ENCODE results near the gene CHRNA5. TPM values are rescaled to one million over a fixed set of nuclear protein-coding genes. Genes with fewer than 3 reads are reported as not detected.

Gene CHRNA5
- total RNA-seq, 2 donors from 2014 or later, result 0.27 to 1.6 TPM

DNA sequence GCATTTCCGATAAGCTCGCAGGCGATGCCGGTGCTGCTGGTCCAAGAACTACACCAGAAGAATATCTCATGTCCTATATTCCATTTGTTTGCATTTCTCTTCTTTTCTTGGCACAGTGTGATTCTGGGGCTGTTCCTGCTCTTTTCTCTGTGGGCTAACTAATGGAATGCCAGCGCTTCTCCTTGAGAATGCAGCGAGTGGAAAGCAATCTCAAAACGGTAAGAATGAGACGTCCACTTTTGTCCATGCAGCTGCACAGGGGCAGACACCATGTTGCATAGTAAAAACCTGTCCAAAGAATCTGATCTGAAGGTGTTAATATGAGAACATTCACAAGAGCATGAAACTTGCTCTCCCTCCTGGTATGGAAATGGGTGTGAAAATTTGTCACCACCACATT is 62.0 kb downstream of the CHRNA5 start:
- no peaks in the 10 kb centered on the region for H3K9me3 ChIP-seq
- H3K4me3 ChIP-seq, result no peak overlapping the region
- H3K4me1 ChIP-seq (ENCODE audit: control insufficient read depth in 1 of 2, low read depth in 2 of 2), result no peaks in the 10 kb centered on the region
- ATAC-seq (ENCODE audit: insufficient number of reproducible peaks, low FRiP score, low read depth) (no peak), DNase-seq (ENCODE audit: low spot score) (no peak)
- H3K27ac ChIP-seq, result no peak overlapping the region
- H3K27me3 ChIP-seq (replicated peaks; ENCODE audit: insufficient read depth), result no peaks in the 10 kb centered on the region
- H3K36me3 ChIP-seq, result no peaks in the 10 kb centered on the region
- TF ChIP-seq, protein P1, sequence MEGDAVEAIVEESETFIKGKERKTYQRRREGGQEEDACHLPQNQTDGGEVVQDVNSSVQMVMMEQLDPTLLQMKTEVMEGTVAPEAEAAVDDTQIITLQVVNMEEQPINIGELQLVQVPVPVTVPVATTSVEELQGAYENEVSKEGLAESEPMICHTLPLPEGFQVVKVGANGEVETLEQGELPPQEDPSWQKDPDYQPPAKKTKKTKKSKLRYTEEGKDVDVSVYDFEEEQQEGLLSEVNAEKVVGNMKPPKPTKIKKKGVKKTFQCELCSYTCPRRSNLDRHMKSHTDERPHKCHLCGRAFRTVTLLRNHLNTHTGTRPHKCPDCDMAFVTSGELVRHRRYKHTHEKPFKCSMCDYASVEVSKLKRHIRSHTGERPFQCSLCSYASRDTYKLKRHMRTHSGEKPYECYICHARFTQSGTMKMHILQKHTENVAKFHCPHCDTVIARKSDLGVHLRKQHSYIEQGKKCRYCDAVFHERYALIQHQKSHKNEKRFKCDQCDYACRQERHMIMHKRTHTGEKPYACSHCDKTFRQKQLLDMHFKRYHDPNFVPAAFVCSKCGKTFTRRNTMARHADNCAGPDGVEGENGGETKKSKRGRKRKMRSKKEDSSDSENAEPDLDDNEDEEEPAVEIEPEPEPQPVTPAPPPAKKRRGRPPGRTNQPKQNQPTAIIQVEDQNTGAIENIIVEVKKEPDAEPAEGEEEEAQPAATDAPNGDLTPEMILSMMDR (IDR thresholded peaks at IDR 0.05), result no peak

DNA sequence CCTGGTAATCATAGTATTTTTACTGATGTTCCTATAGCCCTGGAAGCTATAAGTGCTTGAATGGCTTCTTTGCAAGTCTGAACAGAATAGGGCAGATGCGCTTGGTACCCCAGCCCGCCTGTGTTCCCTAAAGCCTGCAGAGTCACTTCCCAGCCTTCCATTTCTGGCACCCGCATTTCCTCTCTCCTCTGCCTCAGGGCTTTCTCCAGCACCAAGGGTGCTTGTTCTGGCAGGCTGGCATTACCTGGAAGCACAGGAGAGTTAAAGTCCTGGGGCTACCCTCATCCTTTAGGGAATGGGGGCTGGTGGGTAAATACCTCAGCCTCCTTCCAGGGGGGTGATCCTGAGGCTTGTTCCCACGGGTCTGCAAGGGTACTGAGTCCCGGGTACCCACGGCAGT is 62.9 kb downstream of the CHRNA5 start:
- DNase-seq (ENCODE audit: low spot score) (no peak), ATAC-seq (ENCODE audit: insufficient number of reproducible peaks, low FRiP score, low read depth) (no peak)
- H3K27ac ChIP-seq, result no peak overlapping the region
- H3K27me3 ChIP-seq (replicated peaks; ENCODE audit: insufficient read depth), result no peaks in the 10 kb centered on the region
- no peaks in the 10 kb centered on the region for H3K9me3 ChIP-seq
- no peaks in the 10 kb centered on the region for H3K36me3 ChIP-seq
- H3K4me3 ChIP-seq, result no peak overlapping the region
- no peaks in the 10 kb centered on the region for H3K4me1 ChIP-seq (ENCODE audit: control insufficient read depth in 1 of 2, low read depth in 2 of 2)
- TF ChIP-seq, protein P1 (IDR thresholded peaks at IDR 0.05), result no peak

- Histone ChIP-seq H3K36me3 (no peaks in the 10 kb centered on the region), H3K27ac (no peak overlapping the region), H3K4me1 (ENCODE audit: control insufficient read depth in 1 of 2, low read depth in 2 of 2) (no peaks in the 10 kb centered on the region), H3K9me3 (no peaks in the 10 kb centered on the region), H3K4me3 (no peak overlapping the region), H3K27me3 (replicated peaks; ENCODE audit: insufficient read depth) (no peaks in the 10 kb centered on the region)
- DNase-seq (ENCODE audit: low spot score) (no peak), ATAC-seq (ENCODE audit: insufficient number of reproducible peaks, low FRiP score, low read depth) (no peak)
- TF ChIP-seq, protein P1 (IDR thresholded peaks at IDR 0.05), result no peak
These were observed 63.9 kb downstream of the CHRNA5 start for GRCh38 chr15:78629031-78629715.

DNA sequence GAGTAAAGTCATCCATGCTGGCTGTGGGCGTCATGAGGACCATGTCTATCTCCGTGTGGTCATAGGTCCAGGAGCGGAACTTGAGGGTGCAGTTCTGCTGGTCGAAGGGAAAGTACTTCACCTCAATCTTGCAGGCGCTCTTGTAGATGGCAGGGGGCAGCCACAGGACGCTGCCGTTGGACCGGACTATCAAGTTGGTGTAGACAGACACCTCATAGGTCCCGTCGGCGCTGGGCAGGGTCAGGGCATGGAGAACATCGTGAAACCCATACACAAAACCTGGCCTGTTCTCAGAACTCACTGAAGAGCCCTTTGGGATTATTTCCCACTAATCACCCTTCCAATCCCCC is 64.4 kb downstream of the CHRNA5 start:
- DNase-seq (ENCODE audit: low spot score), result no peak
- no peaks in the 10 kb centered on the region for H3K4me1 ChIP-seq (ENCODE audit: control insufficient read depth in 1 of 2, low read depth in 2 of 2)
- no peaks in the 10 kb centered on the region for H3K27me3 ChIP-seq (replicated peaks; ENCODE audit: insufficient read depth)
- TF ChIP-seq, protein P1 (IDR thresholded peaks at IDR 0.05), result no peak
- no peak for ATAC-seq (ENCODE audit: insufficient number of reproducible peaks, low FRiP score, low read depth)
- H3K36me3 ChIP-seq, result no peaks in the 10 kb centered on the region
- H3K4me3 ChIP-seq, result no peak overlapping the region
- no peaks in the 10 kb centered on the region for H3K9me3 ChIP-seq
- H3K27ac ChIP-seq, result no peak overlapping the region

DNA sequence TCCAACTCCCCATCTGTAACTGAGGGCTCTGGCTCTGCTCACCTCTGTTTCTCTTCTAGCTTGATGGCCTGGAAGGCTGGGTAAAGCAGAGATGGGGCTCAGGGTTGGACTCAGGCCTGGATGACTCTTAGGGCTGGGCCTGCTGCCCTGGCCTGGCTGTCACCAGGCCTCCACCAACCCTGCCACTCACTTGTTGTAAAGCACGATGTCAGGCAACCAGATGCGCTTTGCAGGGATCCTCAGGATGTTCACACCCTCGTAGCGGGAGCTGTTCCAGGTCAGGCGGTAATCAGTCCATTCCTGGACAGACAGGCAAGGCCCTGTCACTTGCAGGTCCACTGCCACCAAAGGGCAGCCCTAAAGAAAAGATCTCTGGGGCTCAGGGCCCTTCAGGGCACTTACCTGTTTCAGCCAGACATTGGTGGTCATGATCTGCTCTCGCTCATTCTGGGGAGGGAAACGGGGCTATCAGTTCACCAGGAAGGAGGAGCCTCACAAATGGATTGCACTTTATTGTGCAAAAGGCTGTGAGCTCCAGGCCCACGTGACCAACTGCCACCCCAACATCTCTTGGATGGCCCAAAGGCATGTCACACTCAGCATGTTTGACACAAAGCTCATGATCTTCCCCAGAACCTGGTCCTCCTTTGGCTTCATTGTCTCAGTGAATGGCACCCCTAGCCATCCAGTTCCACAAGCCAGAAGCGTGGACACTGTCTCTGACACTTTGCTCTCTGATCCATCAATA is 65.7 kb downstream of the CHRNA5 start:
- ATAC-seq (ENCODE audit: insufficient number of reproducible peaks, low FRiP score, low read depth), result no peak
- TF ChIP-seq, protein P1 (IDR thresholded peaks at IDR 0.05), result no peak
- Histone ChIP-seq H3K4me3 (no peak overlapping the region), H3K27me3 (replicated peaks; ENCODE audit: insufficient read depth) (no peaks in the 10 kb centered on the region), H3K4me1 (ENCODE audit: control insufficient read depth in 1 of 2, low read depth in 2 of 2) (no peaks in the 10 kb centered on the region), H3K9me3 (no peaks in the 10 kb centered on the region), H3K27ac (no peak overlapping the region), H3K36me3 (no peaks in the 10 kb centered on the region)
- no peak for DNase-seq (ENCODE audit: low spot score)
